Measurements from ENCODE around the gene SIRPG.
"Not testable (repeated sequence)": the region's sequence is repeated elsewhere in the genome, so short reads cannot be mapped to it uniquely, and the experiment has no call there.

Gene SIRPG

GRCh38 chr20:1635291-1635979, 22.1 kb downstream of the SIRPG start:
- no peak for DNase-seq

- no peak for DNase-seq
Observed at GRCh38 chr20:1633535-1633934, 24.0 kb downstream of the SIRPG start.

- DNase-seq, result no peak
Observed at GRCh38 chr20:1632178-1632577, 25.4 kb downstream of the SIRPG start.

GRCh38 chr20:1631309-1632151, 26.0 kb downstream of the SIRPG start:
- DNase-seq, result no peak

- no peak for DNase-seq
Observed at GRCh38 chr20:1630186-1630585, 27.4 kb downstream of the SIRPG start.

GRCh38 chr20:1629321-1629720, 28.3 kb downstream of the SIRPG start:
- no peak for DNase-seq

GRCh38 chr20:1628621-1629020, 29.0 kb downstream of the SIRPG start:
- no peak for DNase-seq

GRCh38 chr20:1627200-1627550, 30.4 kb downstream of the SIRPG start:
- no peak for DNase-seq

GRCh38 chr20:1626528-1627199, 30.9 kb downstream of the SIRPG start:
- no peak for DNase-seq

- no peak for DNase-seq
Observed at GRCh38 chr20:1625083-1625690, 32.4 kb downstream of the SIRPG start.

- no peak for DNase-seq
Observed at GRCh38 chr20:1623501-1624205, 33.9 kb downstream of the SIRPG start.

- no peak for DNase-seq
Observed at GRCh38 chr20:1622450-1622849, 35.1 kb downstream of the SIRPG start.

GRCh38 chr20:1621316-1621715, 36.3 kb downstream of the SIRPG start:
- no peak for DNase-seq

- no peak for DNase-seq
Observed at GRCh38 chr20:1619861-1620444, 37.6 kb downstream of the SIRPG start, which contains the start of gene SIRPB1. TSS of gene SIRPB1 (minus strand) at chr20:1620009. CDS start at chr20:1619944, 65 bp downstream.

- no peak for DNase-seq
Observed at GRCh38 chr20:1618954-1619540, 38.5 kb downstream of the SIRPG start.

- no peak for DNase-seq
Observed at GRCh38 chr20:1618479-1618878, 39.1 kb downstream of the SIRPG start.

- no peak for DNase-seq
Observed at GRCh38 chr20:1616858-1617434, 40.6 kb downstream of the SIRPG start.

GRCh38 chr20:1610404-1610803, 47.2 kb downstream of the SIRPG start:
- not testable (repeated sequence) for DNase-seq

- not testable (repeated sequence) for DNase-seq
Observed at GRCh38 chr20:1608678-1609347, 48.8 kb downstream of the SIRPG start.

- no peak for DNase-seq
Observed at GRCh38 chr20:1600736-1601135, 56.8 kb downstream of the SIRPG start.

- DNase-seq, result peak in 1 of 2 donors; percentile 27
Observed at GRCh38 chr20:1595333-1595732, 62.2 kb downstream of the SIRPG start.

Measured in hippocampal formation (tissue), 2 donors.